GM18508 (cell line): ENCODE measurements around the gene CSF1.

Source experiments
- ATAC-seq: cut with Tn5 transposase; IDR thresholded peaks from one replicate; pipeline ENCODE4 v1.9.1; 2021; ENCODE audit warnings: moderate number of reproducible peaks; ENCODE audit not compliant: insufficient read depth, unreplicated experiment

The CSF1 gene

DNA sequence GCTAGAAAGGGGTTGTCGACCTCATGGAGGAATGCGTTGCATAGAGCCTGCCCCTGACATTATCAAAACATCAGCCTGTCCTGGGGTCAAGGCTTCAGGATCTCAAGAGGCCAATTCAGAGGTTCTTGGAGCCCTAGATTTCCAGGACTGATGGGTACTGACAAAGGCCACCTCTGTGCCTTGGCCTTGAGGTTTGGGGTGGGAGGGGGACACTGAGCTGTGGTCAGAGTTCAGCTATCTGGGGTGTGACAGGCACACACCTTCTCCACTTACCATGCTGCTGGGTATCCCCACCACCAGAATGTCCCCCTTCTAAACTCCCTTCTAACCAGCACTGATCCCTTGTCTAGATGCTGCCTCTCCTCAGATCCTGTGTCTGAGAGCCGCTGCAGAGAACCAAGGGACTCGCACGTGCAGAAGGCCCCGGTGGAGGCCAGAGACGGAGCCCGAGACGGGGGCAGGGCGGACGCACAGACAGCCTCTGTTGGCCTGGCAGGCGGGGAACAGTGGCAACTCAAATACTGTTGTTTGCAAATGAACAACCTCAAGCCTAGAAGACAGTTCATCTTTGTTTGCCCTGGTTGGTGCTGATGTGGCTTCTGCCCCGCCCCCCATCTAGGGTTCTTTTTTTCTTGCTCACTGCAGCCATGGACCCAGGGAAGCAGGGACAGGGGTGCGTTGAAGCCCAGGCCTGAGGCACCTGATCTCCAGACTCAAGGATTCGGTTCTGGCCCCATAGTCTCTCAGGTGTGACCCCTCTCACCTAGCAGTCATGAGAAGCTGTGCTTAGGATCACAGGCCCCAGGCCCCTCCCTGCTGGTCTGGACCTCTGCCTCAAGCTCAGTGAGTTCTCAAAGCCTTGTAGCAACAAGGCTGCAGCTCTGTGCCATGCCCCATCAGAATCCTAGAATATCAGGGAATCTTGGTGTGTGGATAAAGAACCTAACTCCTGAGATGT, 28.1 kb upstream of the CSF1 start:
- no peak for ATAC-seq

GRCh38 chr1:109883248-109883955, 27.2 kb upstream of the CSF1 start:
- no peak for ATAC-seq

GRCh38 chr1:109884242-109884891, 26.3 kb upstream of the CSF1 start:
- no peak for ATAC-seq

GRCh38 chr1:109885589-109885988, 25.1 kb upstream of the CSF1 start:
- no peak for ATAC-seq

DNA sequence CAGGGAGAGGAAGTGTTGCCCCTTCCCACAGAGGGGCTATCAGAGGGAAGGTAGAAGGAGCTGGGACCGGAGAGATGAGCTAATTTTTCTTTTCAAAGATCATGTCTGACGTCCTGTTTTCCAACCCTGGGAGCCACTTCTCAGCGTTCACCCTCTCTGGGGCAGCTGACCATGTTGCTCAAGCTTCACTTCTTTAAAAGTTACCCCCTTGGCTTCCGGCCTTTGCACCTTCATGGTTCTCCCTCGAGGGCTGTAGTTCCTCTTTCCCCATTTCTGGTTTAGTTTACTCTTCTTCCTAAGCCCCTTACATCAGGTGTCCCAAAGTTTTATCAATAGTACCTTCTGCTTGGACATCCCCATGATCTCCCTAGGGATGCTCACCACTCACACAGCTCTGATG, 23.8 kb upstream of the CSF1 start:
- no peak for ATAC-seq

DNA sequence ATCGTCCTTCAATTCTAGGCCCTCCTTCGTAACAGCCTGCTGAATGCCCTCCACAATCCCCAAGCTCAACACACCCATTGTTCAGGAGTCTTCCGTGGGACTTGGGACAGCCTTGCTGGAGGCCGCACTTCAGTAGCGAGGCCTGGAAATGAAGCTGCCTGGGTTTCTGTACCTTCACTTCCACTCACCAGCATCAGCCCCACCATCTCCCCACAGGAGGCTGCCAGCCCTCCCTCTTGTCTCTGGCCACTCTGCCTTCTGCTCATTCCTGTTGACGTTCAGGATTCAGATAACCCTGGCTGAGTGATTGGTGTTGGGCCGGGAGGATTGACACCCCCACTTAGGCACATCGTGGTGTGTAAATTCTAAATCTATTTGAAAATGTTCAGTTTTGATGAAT, 23.4 kb upstream of the CSF1 start:
- ATAC-seq, result no peak

GRCh38 chr1:109887884-109888283, 22.8 kb upstream of the CSF1 start:
- no peak for ATAC-seq

DNA sequence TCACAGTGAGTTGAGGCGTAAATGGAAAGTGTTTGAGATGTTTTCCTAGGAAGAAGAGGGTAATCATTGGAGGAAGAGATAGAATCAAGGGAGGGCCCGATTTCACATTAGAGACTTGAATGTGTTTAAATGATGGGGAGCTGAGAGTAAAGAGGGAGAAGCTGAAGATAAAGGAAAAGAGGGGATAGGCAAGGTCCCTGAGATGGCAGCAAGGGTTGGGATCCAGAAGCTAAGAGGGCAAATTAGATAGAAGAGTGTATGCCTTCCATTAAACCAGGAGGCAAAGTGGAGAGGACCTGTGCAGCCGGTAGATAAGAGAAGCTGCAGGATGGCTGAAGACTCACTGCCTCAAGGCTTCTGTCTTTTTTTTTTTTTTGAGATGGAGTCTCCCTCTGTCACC, 21.6 kb upstream of the CSF1 start:
- no peak for ATAC-seq

GRCh38 chr1:109890115-109890953, 20.3 kb upstream of the CSF1 start:
- no peak for ATAC-seq

DNA sequence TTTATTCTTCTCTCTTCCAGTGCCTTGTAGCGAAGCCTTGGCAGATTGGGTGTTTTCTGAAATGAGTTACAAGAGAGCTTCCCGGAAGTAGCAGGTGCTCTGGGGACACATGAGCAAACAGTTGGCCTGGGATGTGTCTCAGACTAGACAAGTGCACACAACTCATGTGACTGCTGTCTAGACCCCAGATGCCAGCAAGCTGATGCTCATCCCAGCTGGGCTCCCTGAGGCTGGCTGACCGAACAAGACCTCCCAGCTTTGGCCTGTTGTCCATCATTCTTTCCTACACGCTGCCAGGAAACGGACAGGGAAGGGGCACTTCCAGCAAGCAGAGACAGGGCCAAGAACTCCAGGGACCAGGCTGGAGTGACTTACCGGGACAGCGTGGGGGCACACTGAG, 18.7 kb upstream of the CSF1 start:
- no peak for ATAC-seq

- ATAC-seq, result no peak
Observed at GRCh38 chr1:109892561-109893368, 17.9 kb upstream of the CSF1 start.

- no peak for ATAC-seq
Observed at GRCh38 chr1:109893532-109894171, 17.0 kb upstream of the CSF1 start.

DNA sequence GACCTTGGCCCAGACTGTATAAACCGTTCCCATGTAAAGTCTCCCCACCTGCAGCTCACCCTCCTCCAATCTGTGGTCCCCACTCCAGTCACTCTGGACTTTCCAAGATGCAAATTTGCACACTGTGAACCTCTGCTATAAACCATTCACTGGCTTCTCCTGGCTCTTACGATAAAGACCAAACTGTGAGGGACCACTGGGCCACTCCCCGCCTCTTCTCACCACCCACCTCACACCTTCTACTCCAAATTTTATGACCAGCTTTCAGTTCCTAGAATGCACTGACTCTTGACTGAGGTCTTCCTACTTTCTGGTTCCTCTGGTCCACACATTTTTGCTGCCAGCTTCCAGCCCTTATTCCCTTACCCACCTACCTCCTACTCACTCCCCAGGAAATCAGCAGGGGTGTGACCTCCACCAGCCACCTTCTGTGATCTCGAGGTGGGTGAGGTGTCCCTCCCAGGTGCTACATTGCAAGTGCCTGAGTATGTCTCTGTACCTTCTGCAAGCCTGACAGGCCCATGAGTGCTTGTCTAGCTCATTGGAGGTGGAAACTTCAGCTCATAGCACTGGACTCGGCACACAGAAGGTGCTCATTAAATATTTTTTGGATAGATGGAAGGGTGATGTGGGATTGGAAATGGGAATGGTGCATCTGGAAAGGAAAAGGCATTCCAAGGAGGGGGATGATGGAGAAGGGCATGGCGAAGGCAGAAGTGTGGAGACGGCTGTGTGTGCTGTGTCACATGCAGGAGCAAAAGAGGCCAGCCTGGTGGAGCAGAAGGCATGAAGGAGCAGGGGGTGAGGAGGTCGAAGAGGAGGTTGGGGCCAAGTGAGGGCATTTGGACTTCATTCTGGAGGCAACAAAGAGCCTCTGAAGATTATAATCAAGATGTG, 15.6 kb upstream of the CSF1 start:
- ATAC-seq, result no peak

- no peak for ATAC-seq
Observed at GRCh38 chr1:109895720-109896504, 14.7 kb upstream of the CSF1 start.

DNA sequence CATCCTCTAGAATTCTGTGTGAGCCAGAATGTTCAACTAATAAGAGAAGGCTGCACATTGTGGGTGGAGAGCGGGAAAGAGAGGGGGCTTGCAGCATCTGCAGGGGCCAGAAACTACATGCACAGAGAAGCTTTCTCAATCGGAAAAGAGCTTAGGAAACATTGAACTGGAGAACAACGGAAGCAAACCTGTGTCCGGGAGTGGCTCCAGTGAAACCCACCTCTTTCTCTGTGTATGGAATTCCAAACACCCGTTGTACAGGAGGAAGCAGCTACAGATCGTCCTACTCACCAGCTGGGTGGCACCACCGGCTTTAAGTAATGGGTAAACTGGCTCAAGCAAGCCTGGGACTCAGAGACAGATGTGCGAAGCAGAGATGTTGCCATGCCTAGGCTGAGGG, 14.0 kb upstream of the CSF1 start:
- no peak for ATAC-seq

GRCh38 chr1:109897259-109897955, 13.2 kb upstream of the CSF1 start:
- ATAC-seq, result no peak

- no peak for ATAC-seq
Observed at GRCh38 chr1:109898842-109899241, 11.8 kb upstream of the CSF1 start.
